HCT116 (cell line): ENCODE results near the gene UGT1A6.

Experiments used
- CEBPB ChIP-seq: IDR thresholded peaks from 2 replicates; pipeline ENCODE4 v1.6.1; 2012; ENCODE audit warnings: low read depth
- POLR2A ChIP-seq: IDR thresholded peaks from 2 replicates; pipeline ENCODE4 v1.7.0; 2011; ENCODE audit warnings: borderline replicate concordance; ENCODE audit not compliant: insufficient read depth, insufficient read length; ENCODE audit errors: extremely low read depth
- POLR2AphosphoS5 ChIP-seq: IDR thresholded peaks from 2 replicates; pipeline ENCODE4 v1.6.1; 2011; ENCODE audit warnings: mild to moderate bottlenecking, low read depth, low read length, moderate library complexity
- SIN3A ChIP-seq: IDR thresholded peaks from 2 replicates; pipeline ENCODE4 v1.6.1; 2012; ENCODE audit warnings: low read depth
- ZNF274 ChIP-seq: fragments of 200-500 bp; sonication (Bioruptor generic); IDR thresholded peaks from 2 replicates; pipeline ENCODE4 v1.6.1; 2014; ENCODE audit warnings: mild to moderate bottlenecking, low read depth, low read length, inconsistent platforms
- TF ChIP-seq, protein P1 (sequence below), 3 experiments: fragments of 200-600 bp in 1 of 3; sonication (generic) in 1 of 3; IDR thresholded peaks in 2 of 3; conservative IDR thresholded peaks in 1 of 3; 2 replicates each; pipeline ENCODE4 v1.5.1; 2012 to 2017; ENCODE audit warnings: low read depth in 2 of 3, low read length in 2 of 3, antibody characterized with exemption in 1 of 3, borderline replicate concordance in 1 of 3, control low read depth in 1 of 3, mild to moderate bottlenecking in 1 of 3, mixed read lengths in 1 of 3, mixed run types in 1 of 3, moderate library complexity in 1 of 3; ENCODE audit not compliant: insufficient read depth in 1 of 3
- TF ChIP-seq, protein P2 (sequence below): IDR thresholded peaks from 2 replicates; pipeline ENCODE4 v1.6.1; 2012; ENCODE audit warnings: low read depth

DNA sequence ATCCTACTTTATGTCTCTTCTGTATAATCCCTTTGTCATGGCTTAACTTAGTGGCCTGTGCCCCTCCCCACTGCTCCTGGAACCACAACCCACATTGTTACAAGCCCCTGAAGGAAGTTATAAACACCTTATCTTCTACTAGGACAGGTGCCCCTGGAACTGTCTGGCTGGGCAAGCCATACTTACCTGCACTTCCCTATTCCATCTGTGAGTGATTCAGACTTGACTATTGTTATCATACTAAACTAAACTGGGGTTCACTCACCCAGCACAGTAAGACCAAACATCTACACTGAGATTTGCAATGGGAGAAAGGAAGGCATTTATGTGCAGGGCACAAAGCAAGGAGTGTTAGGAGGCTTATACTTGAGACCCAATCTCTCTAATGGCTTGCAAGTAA, 3.7 kb upstream of the UGT1A6 start:
- TF ChIP-seq, protein P1, sequence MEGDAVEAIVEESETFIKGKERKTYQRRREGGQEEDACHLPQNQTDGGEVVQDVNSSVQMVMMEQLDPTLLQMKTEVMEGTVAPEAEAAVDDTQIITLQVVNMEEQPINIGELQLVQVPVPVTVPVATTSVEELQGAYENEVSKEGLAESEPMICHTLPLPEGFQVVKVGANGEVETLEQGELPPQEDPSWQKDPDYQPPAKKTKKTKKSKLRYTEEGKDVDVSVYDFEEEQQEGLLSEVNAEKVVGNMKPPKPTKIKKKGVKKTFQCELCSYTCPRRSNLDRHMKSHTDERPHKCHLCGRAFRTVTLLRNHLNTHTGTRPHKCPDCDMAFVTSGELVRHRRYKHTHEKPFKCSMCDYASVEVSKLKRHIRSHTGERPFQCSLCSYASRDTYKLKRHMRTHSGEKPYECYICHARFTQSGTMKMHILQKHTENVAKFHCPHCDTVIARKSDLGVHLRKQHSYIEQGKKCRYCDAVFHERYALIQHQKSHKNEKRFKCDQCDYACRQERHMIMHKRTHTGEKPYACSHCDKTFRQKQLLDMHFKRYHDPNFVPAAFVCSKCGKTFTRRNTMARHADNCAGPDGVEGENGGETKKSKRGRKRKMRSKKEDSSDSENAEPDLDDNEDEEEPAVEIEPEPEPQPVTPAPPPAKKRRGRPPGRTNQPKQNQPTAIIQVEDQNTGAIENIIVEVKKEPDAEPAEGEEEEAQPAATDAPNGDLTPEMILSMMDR (IDR thresholded peaks at IDR 0.05 in 2 of 3, conservative IDR thresholded peaks at IDR 0.05 in 1 of 3; ENCODE audit: borderline replicate concordance in 1 of 3, insufficient read depth in 1 of 3, low read depth in 2 of 3, low read length in 2 of 3), result no peak
- TF ChIP-seq ZNF274 (no peak), POLR2A (no peak), POLR2AphosphoS5 (no peak), SIN3A (no peak), CEBPB (no peak)
- TF ChIP-seq, protein P2, sequence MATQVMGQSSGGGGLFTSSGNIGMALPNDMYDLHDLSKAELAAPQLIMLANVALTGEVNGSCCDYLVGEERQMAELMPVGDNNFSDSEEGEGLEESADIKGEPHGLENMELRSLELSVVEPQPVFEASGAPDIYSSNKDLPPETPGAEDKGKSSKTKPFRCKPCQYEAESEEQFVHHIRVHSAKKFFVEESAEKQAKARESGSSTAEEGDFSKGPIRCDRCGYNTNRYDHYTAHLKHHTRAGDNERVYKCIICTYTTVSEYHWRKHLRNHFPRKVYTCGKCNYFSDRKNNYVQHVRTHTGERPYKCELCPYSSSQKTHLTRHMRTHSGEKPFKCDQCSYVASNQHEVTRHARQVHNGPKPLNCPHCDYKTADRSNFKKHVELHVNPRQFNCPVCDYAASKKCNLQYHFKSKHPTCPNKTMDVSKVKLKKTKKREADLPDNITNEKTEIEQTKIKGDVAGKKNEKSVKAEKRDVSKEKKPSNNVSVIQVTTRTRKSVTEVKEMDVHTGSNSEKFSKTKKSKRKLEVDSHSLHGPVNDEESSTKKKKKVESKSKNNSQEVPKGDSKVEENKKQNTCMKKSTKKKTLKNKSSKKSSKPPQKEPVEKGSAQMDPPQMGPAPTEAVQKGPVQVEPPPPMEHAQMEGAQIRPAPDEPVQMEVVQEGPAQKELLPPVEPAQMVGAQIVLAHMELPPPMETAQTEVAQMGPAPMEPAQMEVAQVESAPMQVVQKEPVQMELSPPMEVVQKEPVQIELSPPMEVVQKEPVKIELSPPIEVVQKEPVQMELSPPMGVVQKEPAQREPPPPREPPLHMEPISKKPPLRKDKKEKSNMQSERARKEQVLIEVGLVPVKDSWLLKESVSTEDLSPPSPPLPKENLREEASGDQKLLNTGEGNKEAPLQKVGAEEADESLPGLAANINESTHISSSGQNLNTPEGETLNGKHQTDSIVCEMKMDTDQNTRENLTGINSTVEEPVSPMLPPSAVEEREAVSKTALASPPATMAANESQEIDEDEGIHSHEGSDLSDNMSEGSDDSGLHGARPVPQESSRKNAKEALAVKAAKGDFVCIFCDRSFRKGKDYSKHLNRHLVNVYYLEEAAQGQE, result no peak
